GM19467 (cell line): ENCODE data around the gene BAIAP2.

Source experiments
- ATAC-seq: cut with Tn5 transposase; IDR thresholded peaks from one replicate; pipeline ENCODE4 v1.9.1; 2021; ENCODE audit warnings: mild to moderate bottlenecking, moderate library complexity; ENCODE audit not compliant: unreplicated experiment

Gene BAIAP2

DNA sequence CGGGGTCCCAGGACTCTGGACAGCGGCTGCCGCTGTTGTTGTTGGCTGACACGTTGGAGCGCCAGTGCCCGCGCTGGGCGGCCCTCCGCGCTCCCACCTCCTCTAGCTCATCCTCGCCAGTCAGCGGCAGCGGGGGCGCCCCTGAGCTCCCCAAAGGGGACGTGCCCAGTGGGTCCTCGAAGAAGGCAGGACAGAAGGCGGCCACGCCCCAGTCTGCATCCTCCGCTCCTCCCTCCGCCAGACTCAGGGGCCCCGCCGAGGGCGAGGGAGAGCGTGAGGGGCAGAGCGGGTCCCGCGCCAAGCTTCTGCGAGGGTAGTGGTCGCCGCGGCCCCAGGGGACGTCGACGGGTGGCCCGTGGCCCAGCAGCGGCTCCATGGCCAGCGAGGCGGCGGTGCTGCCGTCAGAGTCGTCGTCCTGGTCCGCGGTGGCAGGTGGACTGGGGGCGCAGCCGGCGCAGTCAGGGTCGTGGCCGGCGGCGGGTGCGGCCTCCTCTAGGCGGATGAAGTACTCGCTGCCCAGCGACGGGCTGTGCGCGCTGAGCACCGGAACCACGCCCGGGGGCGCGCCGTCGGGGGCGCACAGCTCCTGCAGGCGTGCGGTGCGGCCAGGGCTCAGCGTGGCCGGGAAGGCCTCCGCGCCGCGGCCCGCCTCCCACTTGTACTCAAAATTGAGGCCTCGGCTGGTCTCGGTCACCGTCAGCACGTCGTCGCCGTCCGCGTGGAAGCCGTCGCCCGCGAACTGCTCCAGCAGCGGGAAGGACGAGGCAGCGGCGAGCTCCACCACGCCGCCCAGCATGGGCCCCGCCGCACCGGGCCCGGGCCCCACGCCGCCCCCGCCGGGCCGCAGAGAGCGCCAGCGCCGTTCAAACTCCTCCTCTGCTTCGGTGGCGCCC lies 87.1 kb downstream of the BAIAP2 start:
- no peak for ATAC-seq

DNA sequence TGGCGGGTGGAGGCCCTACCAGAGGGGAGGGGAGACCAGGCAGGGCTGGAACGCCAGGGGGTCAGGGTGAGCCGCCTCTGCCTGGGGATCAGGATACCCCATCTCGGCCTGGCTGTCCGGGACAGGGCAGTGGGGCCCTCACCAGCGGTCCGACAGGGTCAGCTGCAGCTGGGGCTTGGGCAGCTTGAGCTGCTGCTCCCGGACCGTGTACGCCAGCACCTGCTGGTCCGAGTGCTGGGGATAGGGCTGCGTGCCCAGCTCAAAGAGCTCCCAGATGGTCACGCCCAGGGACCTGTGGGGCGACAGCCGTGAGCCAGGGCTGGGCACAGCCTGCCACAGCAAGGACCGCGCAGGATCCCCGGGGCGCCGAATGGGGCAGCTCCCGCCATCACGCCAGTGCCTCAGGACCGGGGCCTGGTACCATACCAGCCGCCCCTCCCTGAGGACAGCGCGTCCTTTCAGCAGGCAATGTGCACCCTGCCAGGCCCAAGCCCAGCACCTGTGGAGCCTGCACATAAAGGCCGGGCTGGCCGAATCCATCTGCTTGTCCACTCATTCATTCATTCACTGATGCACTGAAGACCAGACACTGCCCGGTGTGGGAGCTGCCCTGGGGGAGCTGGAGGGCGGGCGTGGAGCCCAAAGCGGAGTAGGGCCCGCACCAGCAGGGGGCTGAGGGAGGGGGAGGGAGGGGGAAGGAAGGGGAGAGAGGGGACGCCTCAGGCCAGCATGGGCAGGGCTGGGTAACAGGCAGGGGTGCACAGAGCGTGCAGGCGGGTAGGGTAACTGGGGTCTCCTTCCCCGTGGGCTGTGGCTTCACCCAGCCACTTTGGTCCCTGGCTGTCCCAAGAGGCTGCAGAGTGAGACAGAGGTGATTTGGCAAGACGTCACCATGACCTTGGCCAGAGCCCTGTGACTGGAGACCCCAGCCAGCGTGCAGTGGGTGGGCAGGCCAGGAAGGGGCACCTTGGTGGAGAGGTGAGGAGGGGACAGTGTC lies 88.4 kb downstream of the BAIAP2 start:
- no peak for ATAC-seq

DNA sequence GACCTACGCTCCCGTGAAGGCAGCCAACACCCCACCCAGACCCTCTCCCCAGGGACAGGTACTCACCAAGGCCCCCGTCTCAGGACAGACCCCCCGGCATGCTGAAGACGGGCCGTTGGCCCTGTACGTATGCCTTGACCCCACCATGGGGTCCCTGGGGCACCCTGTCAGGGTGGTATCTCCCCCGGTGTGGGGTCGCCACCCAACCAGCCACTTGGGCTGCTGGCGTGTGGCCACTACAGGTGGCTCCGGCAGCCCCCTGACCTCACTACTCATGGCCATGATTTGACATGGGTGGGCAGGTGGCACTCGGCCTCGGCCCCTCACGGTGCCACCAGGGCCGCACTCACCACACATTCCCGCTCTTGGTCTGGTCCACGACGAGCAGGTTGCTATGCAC lies 89.4 kb downstream of the BAIAP2 start:
- ATAC-seq = no peak

DNA sequence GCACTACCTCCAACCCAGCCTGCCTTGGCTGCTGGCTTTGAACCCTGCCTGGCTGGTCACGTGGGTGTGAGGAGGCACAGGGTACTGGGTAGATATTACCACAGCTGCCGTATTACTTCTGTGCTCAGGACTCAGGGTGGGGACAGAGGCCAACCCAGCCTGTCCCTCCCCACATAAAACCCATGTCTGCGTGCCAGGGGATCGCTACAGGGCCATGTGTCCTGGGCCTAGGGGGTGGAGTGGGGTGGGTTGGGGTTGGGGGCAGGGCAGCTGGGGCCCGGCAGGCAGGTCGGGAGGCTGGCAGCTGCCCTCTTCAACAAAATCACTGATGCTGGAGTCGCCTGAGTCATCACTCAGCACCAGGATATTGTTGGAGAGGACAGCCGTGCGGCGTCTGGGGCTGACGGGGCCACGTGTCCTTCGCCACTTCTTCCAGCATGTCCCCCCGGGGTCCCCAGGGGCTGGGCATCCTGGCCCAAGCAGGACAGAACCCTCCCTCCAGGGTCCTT lies 90.7 kb downstream of the BAIAP2 start:
- ATAC-seq = no peak

DNA sequence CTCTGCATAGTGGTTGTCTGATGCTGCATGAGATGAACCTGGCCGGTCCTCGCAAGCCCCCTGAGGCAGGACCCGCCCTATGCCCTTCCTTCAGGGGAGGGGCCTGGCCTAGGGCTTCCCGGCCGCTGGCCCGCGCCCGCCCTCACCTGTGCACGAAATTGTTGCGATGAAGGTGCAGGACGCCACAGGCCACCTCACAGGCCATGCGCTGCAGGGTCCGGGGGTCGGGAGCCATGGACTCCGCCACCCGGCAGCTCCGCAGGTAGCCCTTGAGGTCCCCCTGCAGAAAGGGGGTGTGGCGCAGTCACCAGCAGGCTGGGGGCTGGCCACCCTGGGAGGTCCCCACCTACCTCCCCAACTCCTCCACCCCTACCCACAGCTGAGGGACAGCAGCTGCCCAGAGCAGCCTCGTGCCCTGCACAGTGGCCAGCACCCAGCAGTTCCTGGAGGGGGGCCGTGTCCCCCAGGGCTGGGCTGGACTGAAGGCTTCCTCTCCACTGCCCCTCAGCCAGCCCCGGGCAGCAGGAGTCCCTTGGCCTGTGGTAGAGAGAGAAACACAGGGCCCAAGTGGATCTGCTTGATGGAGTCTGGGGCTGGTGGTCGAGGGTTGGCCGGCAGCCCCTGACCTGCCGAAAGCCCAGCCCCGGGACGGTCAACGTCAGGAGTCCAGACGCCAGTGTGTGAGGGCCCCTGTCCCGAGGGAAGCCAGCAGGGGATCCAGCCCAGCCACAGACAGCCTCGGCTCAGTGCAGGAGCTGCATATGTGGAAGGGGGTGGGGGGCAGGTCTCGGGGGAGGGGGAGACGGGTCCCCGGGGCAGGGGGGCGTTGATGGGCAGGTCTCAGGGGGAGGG lies 91.6 kb downstream of the BAIAP2 start:
- no peak for ATAC-seq

DNA sequence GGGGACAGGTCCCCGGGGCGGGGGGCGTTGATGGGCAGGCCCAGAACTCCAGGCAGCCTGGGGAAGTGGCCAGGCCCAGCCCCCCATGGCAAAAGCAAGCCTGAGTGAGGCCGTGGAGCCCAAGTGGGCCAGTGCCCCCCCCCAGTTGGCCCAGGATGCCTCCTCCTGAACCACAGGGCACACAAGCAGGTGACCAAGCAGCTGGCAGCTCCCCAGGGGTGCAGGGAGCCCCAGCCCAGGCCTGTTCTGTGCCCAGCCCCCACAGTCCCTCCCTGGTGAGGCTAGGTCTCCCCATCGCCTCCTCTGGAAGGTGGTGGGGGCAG lies 92.1 kb downstream of the BAIAP2 start:
- no peak for ATAC-seq

DNA sequence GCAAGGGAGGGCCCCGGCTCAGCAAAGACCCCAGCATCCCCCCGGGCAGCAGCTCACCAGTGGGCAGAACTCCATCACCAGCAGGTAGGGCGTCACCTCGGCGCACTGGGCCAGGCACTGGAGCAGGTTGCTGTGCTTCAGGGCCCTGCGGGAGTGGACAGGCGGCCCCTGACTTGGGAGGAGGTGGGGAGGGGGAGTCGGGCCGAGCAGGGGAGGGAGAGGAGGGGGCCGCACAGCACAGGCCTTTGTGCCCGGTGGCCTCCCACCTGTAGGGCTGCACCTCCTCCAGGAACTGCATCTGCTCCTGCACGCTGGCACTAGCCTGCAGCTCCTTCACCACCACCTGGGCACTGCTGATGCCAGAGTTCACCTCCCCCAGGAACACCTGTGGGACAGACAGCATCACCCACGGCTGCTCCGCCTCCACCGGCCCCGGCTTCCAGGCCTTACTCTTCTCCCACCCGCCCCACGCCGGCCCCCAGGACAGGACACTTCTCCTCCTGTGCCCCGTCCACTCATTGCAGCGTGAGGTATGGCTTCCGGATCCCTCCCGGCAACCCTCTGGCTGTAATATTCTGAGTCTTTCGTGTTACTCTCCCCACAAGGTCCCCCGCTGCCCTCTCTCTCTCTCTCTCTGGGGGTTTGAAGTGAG lies 92.7 kb downstream of the BAIAP2 start:
- ATAC-seq = no peak

DNA sequence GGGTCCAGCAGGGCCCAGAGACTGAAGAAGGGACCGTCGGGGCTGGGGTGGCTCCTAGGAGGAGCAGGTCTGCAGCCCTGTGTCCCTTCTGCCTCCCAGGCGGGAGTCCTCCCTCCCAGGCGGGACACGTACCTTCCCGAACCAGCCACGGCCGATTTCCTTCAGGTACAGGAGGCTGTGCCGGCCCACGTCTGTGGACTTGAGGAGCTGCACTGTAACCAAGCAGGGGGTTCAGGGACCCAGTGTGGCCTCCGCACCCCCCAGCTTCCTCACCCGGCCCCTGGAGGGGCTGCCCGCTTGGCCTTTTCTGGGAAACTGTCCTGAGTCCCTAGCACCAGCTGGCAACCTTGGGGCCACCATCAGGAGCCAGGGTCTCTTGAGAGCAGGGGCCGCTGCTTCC lies 93.4 kb downstream of the BAIAP2 start:
- ATAC-seq = no peak

DNA sequence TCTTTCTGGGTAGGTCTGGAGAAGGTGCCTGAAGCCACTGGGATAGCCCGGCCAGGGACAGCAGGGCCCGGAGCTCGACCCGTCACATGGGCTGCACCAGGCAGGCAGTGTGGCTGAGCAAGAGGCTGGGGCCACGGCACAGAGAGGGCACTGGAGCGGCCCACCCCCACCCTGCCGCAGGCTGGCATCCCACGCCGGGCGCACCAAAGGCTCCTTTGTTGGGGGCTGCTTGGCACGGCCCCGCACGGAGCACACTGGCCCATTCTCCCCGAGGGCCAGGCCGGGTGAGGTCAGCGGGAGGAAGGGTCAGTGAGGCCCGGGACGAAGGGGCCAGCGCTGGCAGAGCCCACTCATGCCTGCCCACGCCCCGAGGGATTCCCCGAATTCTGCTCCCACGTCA lies 93.8 kb downstream of the BAIAP2 start:
- no peak for ATAC-seq

DNA sequence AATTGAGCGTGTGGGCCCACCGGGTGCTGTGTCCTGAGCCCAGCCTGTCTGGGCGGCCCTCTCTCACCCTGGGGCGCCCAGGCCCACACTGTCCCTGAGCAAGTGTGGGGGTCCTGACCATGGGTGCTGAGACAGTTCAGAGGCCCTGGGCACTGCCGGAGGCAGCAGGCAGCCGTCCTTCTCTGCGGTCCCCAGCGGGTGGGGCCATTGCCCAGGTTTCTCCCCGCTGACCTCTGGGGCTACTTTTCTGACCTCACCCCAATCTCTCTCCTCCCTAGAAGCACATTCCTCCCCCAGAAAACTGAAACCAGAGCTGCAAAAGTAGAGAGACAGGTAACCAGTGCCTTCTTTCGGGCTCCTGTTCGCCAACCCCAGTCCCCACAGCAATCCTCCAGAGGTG lies 94.3 kb downstream of the BAIAP2 start:
- no peak for ATAC-seq

DNA sequence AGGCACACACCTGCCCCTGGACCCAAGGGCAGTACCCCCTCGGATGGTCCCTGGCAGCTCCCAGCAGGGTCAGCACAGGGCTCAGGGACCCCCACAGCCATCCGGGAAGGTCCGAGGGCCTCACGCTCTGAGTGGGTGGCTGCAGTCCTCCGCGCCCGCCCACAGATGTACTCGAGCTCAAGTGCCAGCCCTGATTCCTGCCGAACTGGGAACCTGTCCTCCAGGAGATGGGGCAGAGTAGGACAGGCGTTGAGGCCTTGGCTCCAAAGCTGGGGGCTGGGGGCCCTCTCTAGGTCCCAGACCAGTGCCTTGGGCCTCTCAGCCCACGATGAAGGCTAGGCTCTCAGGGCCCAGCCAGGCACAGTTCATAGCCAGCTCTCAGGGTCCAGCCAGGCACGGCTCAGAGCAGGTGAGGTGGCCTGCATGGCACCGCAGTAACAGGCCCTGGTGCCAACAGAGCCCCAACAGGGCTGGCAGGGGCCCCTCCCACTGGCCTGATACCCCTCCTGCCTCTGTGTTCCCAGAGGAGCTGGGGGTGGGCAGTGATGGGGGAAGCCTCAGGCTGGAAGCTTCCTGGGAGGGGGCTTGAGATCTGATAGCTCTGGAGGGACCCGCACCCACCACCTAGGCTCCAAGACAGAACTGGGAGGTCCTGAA lies 94.9 kb downstream of the BAIAP2 start:
- no peak for ATAC-seq

DNA sequence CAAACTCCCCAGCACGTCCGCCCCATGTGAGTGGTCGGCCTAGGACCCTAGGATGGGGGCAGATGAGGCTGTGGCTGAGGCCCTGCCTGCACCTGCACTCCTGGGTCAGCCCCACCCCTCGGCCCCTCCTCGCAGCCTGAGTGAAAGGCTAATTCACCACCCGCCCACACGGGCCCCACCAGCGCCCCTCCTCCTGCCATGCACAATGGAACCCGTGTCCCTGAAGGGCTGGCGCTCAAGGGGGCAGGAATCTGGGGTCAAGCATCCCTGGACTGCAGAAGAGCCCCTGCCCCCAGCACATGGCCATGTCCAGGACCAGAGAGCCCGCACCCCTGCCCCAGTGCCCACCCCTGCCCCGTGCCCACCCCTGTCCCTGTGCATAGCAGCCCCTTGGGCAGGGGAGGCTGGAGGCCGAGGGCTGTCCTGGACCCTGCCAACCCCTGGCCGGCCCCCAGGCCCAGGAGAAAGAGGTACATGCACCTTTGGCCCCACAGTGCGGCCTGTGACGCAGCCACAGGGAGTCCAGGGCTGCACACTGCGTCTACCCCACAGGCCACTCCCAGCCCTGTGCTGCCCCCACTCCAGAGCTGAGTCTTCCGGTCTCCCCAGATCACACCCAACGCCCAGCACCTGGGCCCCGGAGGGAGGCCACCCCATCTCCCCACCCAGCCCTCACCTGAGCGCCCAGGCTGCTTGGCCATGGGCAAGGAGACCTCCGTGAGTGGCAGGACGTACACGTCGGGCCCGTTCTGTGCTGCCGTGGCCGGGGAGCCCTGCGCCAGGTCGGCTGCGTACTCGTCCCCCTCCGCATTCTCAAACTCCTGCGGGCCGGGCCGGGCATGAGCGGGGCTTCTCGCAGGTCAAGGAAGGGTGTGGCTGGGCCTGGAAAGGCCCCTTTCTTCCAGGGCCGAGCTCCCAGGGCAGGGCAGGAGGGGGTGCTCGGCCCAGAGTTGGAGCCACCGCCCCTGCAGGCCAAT lies 95.7 kb downstream of the BAIAP2 start:
- no peak for ATAC-seq

DNA sequence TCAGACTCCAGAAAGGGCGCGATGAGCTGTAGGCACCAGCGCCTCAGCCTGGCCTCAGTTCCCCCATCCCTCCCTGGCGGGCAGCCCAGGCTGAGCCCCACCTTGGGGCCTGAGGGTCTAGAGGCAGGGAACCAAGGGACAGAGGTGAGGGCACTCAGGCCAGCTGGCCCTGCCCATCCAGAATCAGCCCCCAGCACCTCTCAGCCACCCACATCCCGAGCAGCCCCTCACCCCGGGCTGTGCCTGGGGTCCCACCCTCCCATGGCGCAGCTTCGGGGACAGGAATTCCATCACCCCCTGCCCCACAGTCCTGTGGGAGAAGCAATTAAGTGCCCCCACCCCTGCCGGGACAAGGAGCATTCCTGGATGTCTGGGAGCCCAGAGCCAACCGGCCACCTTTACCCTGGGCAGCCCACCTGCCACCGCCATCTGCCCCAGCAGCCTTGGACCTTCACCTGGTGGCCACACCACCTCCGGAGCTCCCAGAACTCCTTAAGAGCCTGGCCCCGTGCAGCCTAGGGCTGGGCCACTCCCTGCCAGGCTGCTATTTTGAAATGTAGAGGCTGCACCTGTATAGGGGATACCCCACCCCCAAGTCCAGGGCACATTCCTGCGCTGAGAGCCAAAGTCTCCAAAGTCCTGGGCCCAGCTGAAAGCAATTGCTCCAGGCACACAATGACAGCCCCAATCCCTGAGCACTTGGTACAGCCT lies 96.7 kb downstream of the BAIAP2 start:
- no peak for ATAC-seq

DNA sequence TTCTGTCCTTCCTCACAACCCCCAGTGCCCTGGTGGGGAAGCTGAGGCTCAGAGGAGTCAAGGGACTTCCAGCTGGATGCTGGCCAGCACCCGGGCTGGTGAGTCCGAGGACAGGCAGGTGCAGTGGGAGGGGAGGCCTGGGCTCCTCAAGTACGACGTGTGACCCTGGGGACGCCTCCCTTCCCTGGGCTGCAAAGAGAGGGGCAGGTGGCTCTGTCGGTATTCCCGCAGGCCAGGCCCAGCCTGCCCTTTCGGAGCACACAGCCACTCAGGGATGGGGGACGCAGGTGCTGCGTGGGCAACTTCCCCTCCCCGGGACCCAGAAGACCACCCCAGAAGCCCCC lies 97.2 kb downstream of the BAIAP2 start:
- no peak for ATAC-seq

DNA sequence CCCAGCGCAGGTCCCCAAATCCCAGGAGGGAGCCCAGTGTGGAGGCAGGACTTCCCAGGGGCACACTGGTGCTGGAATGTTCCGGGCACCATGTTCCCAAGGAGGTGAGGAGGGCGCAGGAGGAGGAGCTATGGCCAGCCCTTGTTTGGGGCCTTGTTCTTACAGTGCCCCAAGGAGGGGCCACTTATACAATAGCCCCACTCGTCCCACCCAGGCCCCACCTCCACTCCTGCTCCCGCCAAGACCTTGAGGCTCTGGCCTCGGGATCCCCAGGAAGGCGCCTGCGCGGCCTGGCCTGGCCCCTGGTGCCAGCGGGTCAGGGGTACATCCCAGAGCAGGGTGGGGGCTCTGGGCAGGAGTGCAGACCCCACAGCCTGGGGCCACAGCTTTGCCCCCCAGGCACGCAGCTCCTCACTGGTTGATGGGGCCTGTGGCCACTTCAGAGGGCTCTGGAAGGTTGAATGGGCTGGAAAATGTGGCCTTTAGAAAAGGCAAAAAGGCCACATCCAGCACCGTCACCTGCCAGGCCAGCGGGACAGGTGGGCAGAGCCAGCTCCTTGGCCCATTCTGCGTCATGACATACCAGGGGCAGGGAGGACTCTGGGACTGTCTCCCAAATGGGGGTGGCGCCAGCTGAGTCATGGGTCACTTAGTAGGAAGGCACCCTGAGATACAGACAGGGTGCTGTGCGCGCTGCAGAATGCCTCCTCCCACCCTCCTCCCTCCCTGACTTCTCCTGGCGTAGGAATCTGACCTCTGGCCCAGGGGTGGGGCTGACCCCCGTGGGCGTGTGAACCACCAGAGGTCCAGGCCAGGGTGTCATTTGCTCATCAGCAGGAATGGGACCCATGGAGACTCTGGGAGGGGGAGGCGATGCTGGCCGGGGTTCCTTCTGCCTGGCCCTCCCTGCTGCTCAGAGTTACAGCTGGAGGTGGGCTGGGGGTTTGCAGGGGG lies 98.1 kb downstream of the BAIAP2 start:
- ATAC-seq = no peak

DNA sequence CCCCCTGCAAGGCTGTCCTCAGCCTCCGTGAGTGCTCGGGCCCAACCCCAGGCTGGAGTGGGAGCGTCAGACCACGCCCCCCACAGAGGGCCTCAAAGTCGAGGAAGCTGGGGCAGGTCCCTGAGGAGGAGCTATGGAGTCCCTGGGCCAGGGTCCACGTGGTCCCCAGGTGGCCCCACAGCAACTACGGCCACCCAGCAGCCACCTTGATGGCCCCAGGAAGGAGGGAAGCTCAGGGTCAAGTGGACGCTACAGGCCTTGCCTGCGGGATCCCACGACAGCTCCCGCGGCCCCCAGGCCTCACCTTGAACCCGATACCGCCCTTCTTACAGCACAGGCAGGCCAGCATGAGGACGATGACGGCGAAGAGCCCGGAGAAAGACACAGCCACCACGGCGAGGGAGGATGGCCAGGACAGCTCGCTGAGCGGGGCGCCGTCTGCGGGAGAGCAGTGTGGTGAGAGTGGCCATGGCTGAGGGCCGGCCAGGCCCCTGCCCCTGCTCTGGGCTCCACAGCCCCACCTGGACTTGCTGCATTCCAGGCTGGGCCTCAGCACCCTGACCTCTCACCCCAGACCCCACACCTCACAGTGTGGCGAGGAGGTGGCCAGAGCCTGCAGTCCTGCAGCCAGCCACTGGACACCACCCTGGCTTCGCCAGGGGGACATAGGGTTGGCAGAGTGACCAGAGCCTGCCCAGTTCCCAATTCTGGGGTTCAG lies 99.3 kb downstream of the BAIAP2 start:
- no peak for ATAC-seq
